PC-9 (cell line): Measurements from ENCODE around the gene TMCC1. TPM values are rescaled to one million over a fixed set of nuclear protein-coding genes. Genes with fewer than 3 reads are reported as not detected.

Experiments
- BruUV-seq: library from RNA; stranded (reverse); fragments of 400-500 nt; replicated peaks from 2 replicates; lab custom pipeline; 2021; lab: Mats Ljungman, UMichigan
- CTCF ChIA-PET: fragments of 300-600 bp; sonication (Branson Sonifier 250); formaldehyde crosslinking; loops from one replicate; lab custom pipeline; 2022; ENCODE audit warnings: antibody characterized with exemption; lab: Charles Lee
- POLR2A ChIA-PET: fragments of 300-600 bp; sonication (Branson Sonifier 250); formaldehyde crosslinking; loops from one replicate; lab custom pipeline; 2022; ENCODE audit warnings: antibody characterized with exemption; ENCODE audit not compliant: unreplicated experiment; lab: Charles Lee
- DNase-seq, 2 experiments: peaks; one replicate each; pipeline versions ENCODE4 v3.0.0 to v3.0.0-alpha.2; 2015 to 2022; ENCODE audit warnings: mixed read lengths in 1 of 2
- H2AFZ ChIP-seq: fragments of 200-600 bp; sonication (generic); 2 replicates; pipeline ENCODE4 v1.8.1; 2017; ENCODE audit warnings: antibody characterized with exemption
- H3F3A ChIP-seq: fragments of 200-600 bp; sonication (generic); 2 replicates; pipeline ENCODE4 v1.8.1; 2017; ENCODE audit warnings: antibody characterized with exemption, mild to moderate bottlenecking, low read depth; ENCODE audit not compliant: insufficient read depth
- H3K27ac ChIP-seq: fragments of 200-600 bp; sonication (generic); 2 replicates; pipeline ENCODE4 v1.6.1; 2016; ENCODE audit warnings: mixed run types
- H3K27me3 ChIP-seq: fragments of 200-600 bp; sonication (generic); 2 replicates; pipeline ENCODE4 v1.6.1; 2016; ENCODE audit warnings: low read depth, mixed run types; ENCODE audit not compliant: insufficient read depth
- H3K36me3 ChIP-seq: fragments of 200-600 bp; sonication (generic); 2 replicates; pipeline ENCODE4 v1.6.1; 2016; ENCODE audit warnings: low read depth, mixed run types
- H3K4me1 ChIP-seq: fragments of 200-600 bp; sonication (generic); replicated peaks from 2 replicates; pipeline ENCODE4 v1.6.1; 2016; ENCODE audit warnings: mixed run types; ENCODE audit not compliant: insufficient read depth
- H3K4me2 ChIP-seq: fragments of 200-600 bp; sonication (generic); 2 replicates; pipeline ENCODE4 v1.6.1; 2017; ENCODE audit warnings: mixed run types
- H3K4me3 ChIP-seq: fragments of 200-600 bp; sonication (generic); 2 replicates; pipeline ENCODE4 v1.6.1; 2016; ENCODE audit warnings: mixed run types
- H3K79me2 ChIP-seq: fragments of 200-600 bp; sonication (generic); 2 replicates; pipeline ENCODE4 v1.6.1; 2017; ENCODE audit warnings: low read depth, mixed run types
- H3K9me2 ChIP-seq: fragments of 200-600 bp; sonication (generic); 2 replicates; pipeline ENCODE4 v1.8.1; 2017; ENCODE audit warnings: mild to moderate bottlenecking; ENCODE audit not compliant: insufficient read depth
- H3K9me3 ChIP-seq: fragments of 200-600 bp; sonication (generic); 2 replicates; pipeline ENCODE4 v1.8.1; 2016; ENCODE audit warnings: low read depth; ENCODE audit not compliant: insufficient read depth
- H4K20me1 ChIP-seq: fragments of 200-600 bp; sonication (generic); 2 replicates; pipeline ENCODE4 v1.8.1; 2017; ENCODE audit not compliant: insufficient read depth
- CTCF ChIP-seq: fragments of 200-600 bp; sonication (generic); conservative IDR thresholded peaks from 2 replicates; pipeline ENCODE4 v1.6.1; 2017; ENCODE audit warnings: mixed run types, antibody characterized with exemption, mild to moderate bottlenecking, moderate library complexity
- EZH2 ChIP-seq: fragments of 200-600 bp; sonication (generic); IDR thresholded peaks from 2 replicates; pipeline ENCODE4 v1.8.0; 2017; ENCODE audit warnings: antibody characterized with exemption, low read depth
- intact Hi-C: fragments of 100-400 bp; cut with micrococcal nuclease; formaldehyde crosslinking; loops from one replicate; pipeline ENCODE4 v1.10.0; 2022; ENCODE audit not compliant: unreplicated experiment
- total RNA-seq: library from RNA; stranded (reverse); gene quantifications from 2 replicates; pipeline ENCODE4 v1.2.3, GENCODE V29; 2021

The TMCC1 gene
- total RNA-seq, 1 experiment from 2014 or later: 41.4 TPM

GRCh38 chr3:129624347-129625071 lies 269.0 kb downstream of the TMCC1 start:
- intact Hi-C loops: loop anchor here (5.0 kb wide), 1 partner anchor 378 kb away; no protein-coding TSS in a partner anchor
- no peak overlapping the region for H3K4me3 ChIP-seq
- POLR2A ChIA-PET: no interaction called here
- CTCF ChIA-PET: interaction anchor here (0.6 to 1.2 kb wide), 2 partner anchors 134 to 216 kb away, joined by 5 to 13 read pairs; no protein-coding TSS in a partner anchor
- no peaks in the 10 kb centered on the region for H3K9me3 ChIP-seq
- peaks cover 6% of the 10 kb centered on the region for H3K79me2 ChIP-seq
- H4K20me1 ChIP-seq: no peaks in the 10 kb centered on the region
- no TSS peak for BruUV-seq
- no peaks in the 10 kb centered on the region for H3K27me3 ChIP-seq
- no peaks in the 10 kb centered on the region for H3K36me3 ChIP-seq
- no peak overlapping the region for H3K4me2 ChIP-seq
- no peak overlapping the region for H2AFZ ChIP-seq
- TF ChIP-seq EZH2 (no peak), CTCF (no peak)
- H3K9me2 ChIP-seq: no peaks in the 10 kb centered on the region
- H3K27ac ChIP-seq: no peak overlapping the region
- peaks cover 27% of the 10 kb centered on the region for H3K4me1 ChIP-seq
- no peak for DNase-seq
- H3F3A ChIP-seq: peaks cover 28% of the 10 kb centered on the region

DNA sequence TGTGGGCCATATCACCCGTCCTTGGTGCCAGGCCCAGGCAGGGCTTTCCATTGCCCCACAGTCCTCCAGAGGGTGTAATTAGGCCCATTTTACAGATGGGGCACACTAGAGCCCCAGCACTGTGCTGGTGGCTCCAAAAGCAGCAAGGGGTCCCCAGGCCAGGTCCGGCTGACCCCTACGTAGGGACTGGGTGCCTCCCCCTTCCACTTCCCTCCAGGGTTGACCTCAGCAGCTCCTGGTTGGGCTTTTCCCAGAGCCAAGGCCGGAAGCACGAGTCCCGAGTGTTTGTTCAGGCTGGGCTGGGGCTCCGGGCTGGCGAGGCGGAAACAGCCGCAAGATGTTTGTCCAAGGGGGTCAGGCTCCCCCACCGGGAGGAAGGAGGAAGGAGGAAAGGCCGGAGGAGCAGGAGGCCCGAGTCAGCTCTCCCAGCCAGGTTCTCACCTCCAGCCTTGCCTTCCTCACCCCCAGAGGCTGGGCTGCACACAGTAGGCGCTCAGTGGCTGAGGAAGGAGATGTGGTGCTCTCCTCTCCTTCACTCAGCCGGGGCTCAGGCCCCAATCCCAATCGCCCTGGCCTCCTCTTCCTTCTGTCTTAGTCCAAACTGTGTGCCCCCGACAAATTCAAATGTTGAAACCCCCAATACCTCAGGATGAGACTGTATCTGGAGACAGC lies 269.9 kb downstream of the TMCC1 start:
- H3K4me3 ChIP-seq: no peak overlapping the region
- H3K79me2 ChIP-seq: no peaks in the 10 kb centered on the region
- H3K4me1 ChIP-seq: peaks cover 20% of the 10 kb centered on the region
- H3K9me2 ChIP-seq: no peaks in the 10 kb centered on the region
- H3K27ac ChIP-seq: no peak overlapping the region
- peaks cover 24% of the 10 kb centered on the region for H3F3A ChIP-seq
- DNase-seq: peak in 1 of 2 experiments; percentile 29
- ChIA-PET POLR2A (no interaction called here), CTCF (interaction anchor here (0.6 kb wide), 1 partner anchor 216 kb away, joined by 5 read pairs; no protein-coding TSS in a partner anchor)
- no peak overlapping the region for H3K4me2 ChIP-seq
- no TSS peak for BruUV-seq
- H3K27me3 ChIP-seq: no peaks in the 10 kb centered on the region
- H4K20me1 ChIP-seq: no peaks in the 10 kb centered on the region
- intact Hi-C loops: no loop called here
- no peak overlapping the region for H2AFZ ChIP-seq
- H3K9me3 ChIP-seq: no peaks in the 10 kb centered on the region
- TF ChIP-seq EZH2 (no peak), CTCF (no peak)
- H3K36me3 ChIP-seq: no peaks in the 10 kb centered on the region

- Histone ChIP-seq H3K9me2 (no peaks in the 10 kb centered on the region), H3K9me3 (no peaks in the 10 kb centered on the region), H3K79me2 (no peaks in the 10 kb centered on the region), H3K27ac (no peak overlapping the region), H3K4me3 (no peak overlapping the region), H2AFZ (no peak overlapping the region), H4K20me1 (no peaks in the 10 kb centered on the region), H3K4me2 (no peak overlapping the region), H3F3A (peaks cover 18% of the 10 kb centered on the region), H3K36me3 (no peaks in the 10 kb centered on the region), H3K27me3 (no peaks in the 10 kb centered on the region), H3K4me1 (peaks cover 15% of the 10 kb centered on the region)
- intact Hi-C loops: no loop called here
- no TSS peak for BruUV-seq
- TF ChIP-seq CTCF (no peak), EZH2 (no peak)
- peak in 1 of 2 experiments; percentile 12 for DNase-seq
- ChIA-PET POLR2A (no interaction called here), CTCF (no interaction called here)
Measured at GRCh38 chr3:129622933-129623332, 270.6 kb downstream of the TMCC1 start.
